A549 (cell line): ENCODE data around the gene ZDHHC16.

Experiments used
- CBX8 ChIP-seq: fragments of 200-600 bp; sonication (generic); IDR thresholded peaks from 2 replicates; pipeline ENCODE4 v1.6.1; 2016
- CHD2 ChIP-seq: fragments of 150-350 bp; IDR thresholded peaks from 2 replicates; pipeline ENCODE4 v1.6.1; 2014; ENCODE audit warnings: low read length; ENCODE audit not compliant: partially characterized antibody
- CHD4 ChIP-seq: fragments of 200-600 bp; sonication (generic); IDR thresholded peaks from 2 replicates; pipeline ENCODE4 v1.6.1; 2016; ENCODE audit warnings: antibody characterized with exemption, mild to moderate bottlenecking, borderline replicate concordance
- CTCF ChIP-seq: fragments of >200 bp; sonication (Bioruptor Twin); formaldehyde crosslinking; IDR thresholded peaks from 3 replicates; pipeline ENCODE4 v1.5.1; 2016
- E2F6 ChIP-seq: IDR thresholded peaks from 2 replicates; pipeline ENCODE4 v1.6.1; 2012; ENCODE audit warnings: low read depth, borderline replicate concordance
- HOXB5 ChIP-seq: fragments of 250-450 bp; sonication (Bioruptor Pico); IDR thresholded peaks from 2 replicates; pipeline ENCODE4 v1.5.0; 2020; ENCODE audit warnings: mild to moderate bottlenecking, moderate library complexity
- MAZ ChIP-seq: fragments of 150-350 bp; IDR thresholded peaks from 2 replicates; pipeline ENCODE4 v1.6.1; 2014; ENCODE audit warnings: antibody characterized with exemption, low read depth, low read length, borderline replicate concordance
- PHF8 ChIP-seq: fragments of 200-600 bp; sonication (generic); IDR thresholded peaks from 2 replicates; pipeline ENCODE4 v1.6.1; 2016; ENCODE audit warnings: low read depth, mild to moderate bottlenecking, antibody characterized with exemption, moderate library complexity, borderline replicate concordance
- RAD21 ChIP-seq, 2 experiments: fragments of >200 bp in 1 of 2; sonication (Bioruptor Twin) in 1 of 2; formaldehyde crosslinking in 1 of 2; IDR thresholded peaks in 1 of 2; conservative IDR thresholded peaks in 1 of 2; 2 replicates in 1 of 2; 3 replicates in 1 of 2; pipeline ENCODE4 v1.6.1; 2012 to 2018; ENCODE audit warnings: inconsistent platforms in 1 of 2
- RCOR1 ChIP-seq: fragments of 150-350 bp; IDR thresholded peaks from 2 replicates; pipeline ENCODE4 v1.6.1; 2014; ENCODE audit warnings: antibody characterized with exemption, low read length, low read depth
- REST ChIP-seq: fragments of 200-600 bp; sonication (generic); IDR thresholded peaks from 2 replicates; pipeline ENCODE4 v1.6.1; 2016; ENCODE audit warnings: antibody characterized with exemption, mild to moderate bottlenecking, moderate library complexity
- SREBF2 ChIP-seq: fragments of 450-650 bp; IDR thresholded peaks from 2 replicates; pipeline ENCODE4 v1.6.1; 2014; ENCODE audit warnings: mild to moderate bottlenecking, moderate library complexity
- ZSCAN20 ChIP-seq: fragments of 250-450 bp; sonication (Bioruptor Pico); IDR thresholded peaks from 2 replicates; pipeline ENCODE4 v1.8.0; 2022; ENCODE audit warnings: mild to moderate bottlenecking, moderate library complexity

GRCh38 chr10:97506199-97506991 lies 60.4 kb downstream of the ZDHHC16 start:
- TF ChIP-seq CHD4 (no peak), CTCF (no peak), RCOR1 (no peak), RAD21 (conservative IDR thresholded peaks at IDR 0.05 in 1 of 2, IDR thresholded peaks at IDR 0.05 in 1 of 2) (no peak), MAZ (no peak), E2F6 (no peak), ZSCAN20 (CRISPR knock-in tag) (no peak), CBX8 (no peak), PHF8 (no peak), REST (no peak), SREBF2 (no peak), HOXB5 (CRISPR knock-in tag) (no peak), CHD2 (no peak)
